Measurements from ENCODE around the gene DNAJC3. TPM values are rescaled to one million over a fixed set of nuclear protein-coding genes. Genes with fewer than 3 reads are reported as not detected.

Gene DNAJC3
- total and polyA plus RNA-seq, 4 donors = 32.0 to 121 (median 37.1) TPM

DNA sequence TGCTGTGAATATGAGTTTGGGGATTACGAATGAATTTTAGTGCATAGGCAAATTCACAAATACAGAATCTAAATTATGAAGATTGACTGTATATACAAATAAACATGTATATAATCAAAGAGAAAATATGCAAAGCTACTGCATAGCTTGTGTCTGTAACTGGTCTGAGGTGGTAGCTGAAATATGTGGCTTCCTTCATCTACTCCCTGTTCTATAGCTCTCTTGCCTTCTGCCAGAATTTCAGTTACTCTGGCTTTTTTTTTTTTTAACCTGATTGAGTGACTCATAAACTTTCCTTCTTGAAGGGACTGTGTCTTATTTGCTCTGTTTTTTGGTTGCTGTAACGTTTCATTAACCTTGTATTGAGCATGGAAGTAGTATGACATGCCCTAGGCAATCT, 26.6 kb downstream of the DNAJC3 start:
- Histone ChIP-seq H3K9ac (ENCODE audit: low read depth in 1 of 2, low read length in 2 of 2) (no peak overlapping the region), H3K9me3 (ENCODE audit: control insufficient read depth in 4 of 4, low read length in 3 of 4) (no peaks in the 10 kb centered on the region), H3K4me1 (ENCODE audit: control insufficient read depth in 4 of 4, insufficient read depth in 4 of 4, low read length in 3 of 4) (no peaks in the 10 kb centered on the region), H3K27ac (ENCODE audit: low read depth in 1 of 2, low read length in 2 of 2) (no peak overlapping the region), H3K36me3 (ENCODE audit: control insufficient read depth in 4 of 4, insufficient read depth in 3 of 4, low read depth in 1 of 4, low read length in 3 of 4) (no peaks in the 10 kb centered on the region), H3K27me3 (ENCODE audit: control insufficient read depth in 4 of 4, insufficient read depth in 4 of 4, low read length in 3 of 4) (no peaks in the 10 kb centered on the region), H3K4me3 (ENCODE audit: low read depth in 1 of 3, low read length in 3 of 3) (no peak overlapping the region)
- no peak for DNase-seq (ENCODE audit: low spot score)
- WGBS = 77% methylated on average over 2 of the region's 2 CpGs
- TF ChIP-seq HNF4G (IDR thresholded peaks at IDR 0.05) (no peak), RAD21 (IDR thresholded peaks at IDR 0.05) (no peak), NR2F2 (IDR thresholded peaks at IDR 0.05) (no peak), HNF4A (conservative IDR thresholded peaks at IDR 0.05) (no peak), FOXA2 (IDR thresholded peaks at IDR 0.05) (no peak), YY1 (IDR thresholded peaks at IDR 0.05) (no peak), FOXA1 (IDR thresholded peaks at IDR 0.05) (no peak), JUND (IDR thresholded peaks at IDR 0.05) (no peak), EGR1 (IDR thresholded peaks at IDR 0.05; ENCODE audit: low read depth in 2 of 2) (no peak), GABPA (IDR thresholded peaks at IDR 0.05 in 1 of 2, conservative IDR thresholded peaks at IDR 0.05 in 1 of 2) (no peak), RXRA (IDR thresholded peaks at IDR 0.05) (no peak), SP1 (IDR thresholded peaks at IDR 0.05) (no peak), TAF1 (conservative IDR thresholded peaks at IDR 0.05) (no peak)
- TF ChIP-seq, protein P1, sequence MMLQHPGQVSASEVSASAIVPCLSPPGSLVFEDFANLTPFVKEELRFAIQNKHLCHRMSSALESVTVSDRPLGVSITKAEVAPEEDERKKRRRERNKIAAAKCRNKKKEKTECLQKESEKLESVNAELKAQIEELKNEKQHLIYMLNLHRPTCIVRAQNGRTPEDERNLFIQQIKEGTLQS (IDR thresholded peaks at IDR 0.05) = no peak
- TF ChIP-seq, protein P2, sequence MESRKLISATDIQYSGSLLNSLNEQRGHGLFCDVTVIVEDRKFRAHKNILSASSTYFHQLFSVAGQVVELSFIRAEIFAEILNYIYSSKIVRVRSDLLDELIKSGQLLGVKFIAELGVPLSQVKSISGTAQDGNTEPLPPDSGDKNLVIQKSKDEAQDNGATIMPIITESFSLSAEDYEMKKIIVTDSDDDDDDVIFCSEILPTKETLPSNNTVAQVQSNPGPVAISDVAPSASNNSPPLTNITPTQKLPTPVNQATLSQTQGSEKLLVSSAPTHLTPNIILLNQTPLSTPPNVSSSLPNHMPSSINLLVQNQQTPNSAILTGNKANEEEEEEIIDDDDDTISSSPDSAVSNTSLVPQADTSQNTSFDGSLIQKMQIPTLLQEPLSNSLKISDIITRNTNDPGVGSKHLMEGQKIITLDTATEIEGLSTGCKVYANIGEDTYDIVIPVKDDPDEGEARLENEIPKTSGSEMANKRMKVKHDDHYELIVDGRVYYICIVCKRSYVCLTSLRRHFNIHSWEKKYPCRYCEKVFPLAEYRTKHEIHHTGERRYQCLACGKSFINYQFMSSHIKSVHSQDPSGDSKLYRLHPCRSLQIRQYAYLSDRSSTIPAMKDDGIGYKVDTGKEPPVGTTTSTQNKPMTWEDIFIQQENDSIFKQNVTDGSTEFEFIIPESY (IDR thresholded peaks at IDR 0.05) = no peak
- TF ChIP-seq, protein P3, sequence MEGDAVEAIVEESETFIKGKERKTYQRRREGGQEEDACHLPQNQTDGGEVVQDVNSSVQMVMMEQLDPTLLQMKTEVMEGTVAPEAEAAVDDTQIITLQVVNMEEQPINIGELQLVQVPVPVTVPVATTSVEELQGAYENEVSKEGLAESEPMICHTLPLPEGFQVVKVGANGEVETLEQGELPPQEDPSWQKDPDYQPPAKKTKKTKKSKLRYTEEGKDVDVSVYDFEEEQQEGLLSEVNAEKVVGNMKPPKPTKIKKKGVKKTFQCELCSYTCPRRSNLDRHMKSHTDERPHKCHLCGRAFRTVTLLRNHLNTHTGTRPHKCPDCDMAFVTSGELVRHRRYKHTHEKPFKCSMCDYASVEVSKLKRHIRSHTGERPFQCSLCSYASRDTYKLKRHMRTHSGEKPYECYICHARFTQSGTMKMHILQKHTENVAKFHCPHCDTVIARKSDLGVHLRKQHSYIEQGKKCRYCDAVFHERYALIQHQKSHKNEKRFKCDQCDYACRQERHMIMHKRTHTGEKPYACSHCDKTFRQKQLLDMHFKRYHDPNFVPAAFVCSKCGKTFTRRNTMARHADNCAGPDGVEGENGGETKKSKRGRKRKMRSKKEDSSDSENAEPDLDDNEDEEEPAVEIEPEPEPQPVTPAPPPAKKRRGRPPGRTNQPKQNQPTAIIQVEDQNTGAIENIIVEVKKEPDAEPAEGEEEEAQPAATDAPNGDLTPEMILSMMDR (IDR thresholded peaks at IDR 0.05; ENCODE audit: low read depth, low read length, missing input control) = no peak
- TF ChIP-seq, protein P4, sequence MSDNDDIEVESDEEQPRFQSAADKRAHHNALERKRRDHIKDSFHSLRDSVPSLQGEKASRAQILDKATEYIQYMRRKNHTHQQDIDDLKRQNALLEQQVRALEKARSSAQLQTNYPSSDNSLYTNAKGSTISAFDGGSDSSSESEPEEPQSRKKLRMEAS (IDR thresholded peaks at IDR 0.05) = no peak
- TF ChIP-seq, protein P5, sequence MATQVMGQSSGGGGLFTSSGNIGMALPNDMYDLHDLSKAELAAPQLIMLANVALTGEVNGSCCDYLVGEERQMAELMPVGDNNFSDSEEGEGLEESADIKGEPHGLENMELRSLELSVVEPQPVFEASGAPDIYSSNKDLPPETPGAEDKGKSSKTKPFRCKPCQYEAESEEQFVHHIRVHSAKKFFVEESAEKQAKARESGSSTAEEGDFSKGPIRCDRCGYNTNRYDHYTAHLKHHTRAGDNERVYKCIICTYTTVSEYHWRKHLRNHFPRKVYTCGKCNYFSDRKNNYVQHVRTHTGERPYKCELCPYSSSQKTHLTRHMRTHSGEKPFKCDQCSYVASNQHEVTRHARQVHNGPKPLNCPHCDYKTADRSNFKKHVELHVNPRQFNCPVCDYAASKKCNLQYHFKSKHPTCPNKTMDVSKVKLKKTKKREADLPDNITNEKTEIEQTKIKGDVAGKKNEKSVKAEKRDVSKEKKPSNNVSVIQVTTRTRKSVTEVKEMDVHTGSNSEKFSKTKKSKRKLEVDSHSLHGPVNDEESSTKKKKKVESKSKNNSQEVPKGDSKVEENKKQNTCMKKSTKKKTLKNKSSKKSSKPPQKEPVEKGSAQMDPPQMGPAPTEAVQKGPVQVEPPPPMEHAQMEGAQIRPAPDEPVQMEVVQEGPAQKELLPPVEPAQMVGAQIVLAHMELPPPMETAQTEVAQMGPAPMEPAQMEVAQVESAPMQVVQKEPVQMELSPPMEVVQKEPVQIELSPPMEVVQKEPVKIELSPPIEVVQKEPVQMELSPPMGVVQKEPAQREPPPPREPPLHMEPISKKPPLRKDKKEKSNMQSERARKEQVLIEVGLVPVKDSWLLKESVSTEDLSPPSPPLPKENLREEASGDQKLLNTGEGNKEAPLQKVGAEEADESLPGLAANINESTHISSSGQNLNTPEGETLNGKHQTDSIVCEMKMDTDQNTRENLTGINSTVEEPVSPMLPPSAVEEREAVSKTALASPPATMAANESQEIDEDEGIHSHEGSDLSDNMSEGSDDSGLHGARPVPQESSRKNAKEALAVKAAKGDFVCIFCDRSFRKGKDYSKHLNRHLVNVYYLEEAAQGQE (IDR thresholded peaks at IDR 0.05) = no peak

Data from liver (tissue), 9 donors.